Keratinocyte (primary cell): Measurements from ENCODE around the gene PLD1. TPM values are rescaled to one million over a fixed set of nuclear protein-coding genes. Genes with fewer than 3 reads are reported as not detected.

Source experiments
- DNase-seq: peaks from one replicate; pipeline ENCODE4 v3.0.0-alpha.2; 2011; ENCODE audit warnings: low read depth, missing footprints, low spot score
- FAIRE-seq: peaks from 2 replicates; lab custom pipeline; 2011; peaks lifted over from hg19 to GRCh38; lab: Jason Lieb, UNC
- H2AFZ ChIP-seq: 2 replicates; pipeline ENCODE4 v1.6.0; 2012; ENCODE audit warnings: low read length, control low read depth, inconsistent platforms; ENCODE audit not compliant: control insufficient read depth
- H3K27ac ChIP-seq: 2 replicates; pipeline ENCODE4 v1.5.1; 2011; ENCODE audit warnings: low read length; ENCODE audit not compliant: control insufficient read depth, insufficient read depth
- H3K27me3 ChIP-seq: 3 replicates; pipeline ENCODE4 v1.6.0; 2011; ENCODE audit warnings: low read length; ENCODE audit not compliant: control insufficient read depth, insufficient read depth; ENCODE audit errors: extremely low read depth
- H3K36me3 ChIP-seq, 2 experiments: 2 replicates in 1 of 2; 3 replicates in 1 of 2; pipeline ENCODE4 v1.5.1; 2011; ENCODE audit warnings: low read length in 2 of 2, mild to moderate bottlenecking in 1 of 2; ENCODE audit not compliant: control insufficient read depth in 2 of 2, insufficient read depth in 2 of 2; ENCODE audit errors: extremely low read depth in 1 of 2
- H3K4me1 ChIP-seq: 3 replicates; pipeline ENCODE4 v1.5.1; 2011; ENCODE audit warnings: low read length; ENCODE audit not compliant: control insufficient read depth, insufficient read depth; ENCODE audit errors: extremely low read depth
- H3K4me2 ChIP-seq: 3 replicates; pipeline ENCODE4 v1.6.0; 2011; ENCODE audit warnings: low read depth, low read length; ENCODE audit not compliant: control insufficient read depth, insufficient read depth; ENCODE audit errors: extremely low read depth
- H3K4me3 ChIP-seq, 3 experiments: fragments of 200-600 bp in 1 of 3; sonication (generic) in 1 of 3; 2 replicates in 2 of 3; 3 replicates in 1 of 3; pipeline ENCODE4 v1.5.1; 2011 to 2016; ENCODE audit warnings: low read length in 3 of 3, mild to moderate bottlenecking in 3 of 3, control low read depth in 2 of 3, inconsistent platforms in 1 of 3, low read depth in 1 of 3, mixed read lengths in 1 of 3, mixed run types in 1 of 3, moderate library complexity in 1 of 3; ENCODE audit not compliant: control insufficient read depth in 2 of 3, insufficient read depth in 2 of 3; ENCODE audit errors: extremely low read depth in 1 of 3
- H3K79me2 ChIP-seq: 2 replicates; pipeline ENCODE4 v1.6.0; 2012; ENCODE audit warnings: low read length; ENCODE audit not compliant: control insufficient read depth, insufficient read depth
- H3K9ac ChIP-seq: 3 replicates; pipeline ENCODE4 v1.6.0; 2011; ENCODE audit warnings: low read length; ENCODE audit not compliant: control insufficient read depth, insufficient read depth; ENCODE audit errors: extremely low read depth
- H3K9me1 ChIP-seq: 3 replicates; pipeline ENCODE4 v1.6.0; 2011; ENCODE audit warnings: low read length; ENCODE audit not compliant: control insufficient read depth, insufficient read depth; ENCODE audit errors: extremely low read depth
- H3K9me3 ChIP-seq: 2 replicates; pipeline ENCODE4 v1.5.1; 2012; ENCODE audit warnings: low read depth, low read length; ENCODE audit not compliant: control insufficient read depth
- H4K20me1 ChIP-seq: 3 replicates; pipeline ENCODE4 v1.6.0; 2011; ENCODE audit warnings: low read length; ENCODE audit not compliant: control insufficient read depth, insufficient read depth; ENCODE audit errors: extremely low read depth
- CTCF ChIP-seq, 3 experiments: IDR thresholded peaks in 1 of 3; conservative IDR thresholded peaks in 1 of 3; optimal IDR thresholded peaks in 1 of 3; 2 replicates in 2 of 3; 3 replicates in 1 of 3; pipeline versions ENCODE3 to v1.5.1; 2011; ENCODE audit warnings: low read length in 3 of 3, mild to moderate bottlenecking in 3 of 3, moderate library complexity in 2 of 3, control low read depth in 1 of 3, inconsistent platforms in 1 of 3; ENCODE audit not compliant: insufficient read depth in 2 of 3; ENCODE audit errors: extremely low read depth in 1 of 3
- EZH2 ChIP-seq: IDR thresholded peaks from one replicate; pipeline ENCODE4 v1.6.1; 2012; ENCODE audit warnings: inconsistent platforms, mild to moderate bottlenecking, low read length, moderate library complexity
- dilution Hi-C: fragments of 300-500 bp; cut with MboI; formaldehyde crosslinking; loops from one replicate; pipeline ENCODE4 v1.7.0; 2020; ENCODE audit warnings: low sequenced_read_pairs; ENCODE audit not compliant: extremely low pct_ligation_motif_present
- polyA plus RNA-seq, 5 experiments: library from polyadenylated mRNA; depleted of rRNA in 3 of 5; stranded (reverse) in 3 of 5; stranded (forward) in 1 of 5; unstranded in 1 of 5; fragments of >200 nt; gene quantifications; 1 replicate in 1 of 5; 2 replicates in 3 of 5; 3 replicates in 1 of 5; pipeline versions ENCODE4 v1.2.1 to v1.2.3, GENCODE V29; 2011 to 2012; ENCODE audit warnings: missing spikeins in 2 of 5, low read depth in 1 of 5, low replicate concordance in 1 of 5

The PLD1 gene
- polyA plus RNA-seq, 1 donor (not counting 4 experiments of a cell fraction or from before 2014, with no cell fraction given): 14.7 TPM

GRCh38 chr3:171691485-171691884, 118.8 kb downstream of the PLD1 start:
- FAIRE-seq: no peak
- Histone ChIP-seq H3K36me3 (no peaks in the 10 kb centered on the region), H3K9ac (no peak overlapping the region)

GRCh38 chr3:171690281-171690680, 120.0 kb downstream of the PLD1 start:
- Histone ChIP-seq H3K9me3 (no peaks in the 10 kb centered on the region), H3K4me2 (no peak overlapping the region), H4K20me1 (no peaks in the 10 kb centered on the region), H3K9ac (no peak overlapping the region), H3K27ac (no peak overlapping the region), H3K4me1 (no peaks in the 10 kb centered on the region), H3K79me2 (no peaks in the 10 kb centered on the region), H3K27me3 (no peaks in the 10 kb centered on the region), H3K36me3 (no peaks in the 10 kb centered on the region), H3K4me3 (no peak overlapping the region), H3K9me1 (no peaks in the 10 kb centered on the region), H2AFZ (no peak overlapping the region)
- TF ChIP-seq CTCF (optimal IDR thresholded peaks at IDR 0.05 in 1 of 3, IDR thresholded peaks at IDR 0.05 in 1 of 3, conservative IDR thresholded peaks at IDR 0.05 in 1 of 3; ENCODE audit: extremely low read depth in 1 of 3, insufficient read depth in 2 of 3, low read length in 3 of 3) (no peak), EZH2 (no peak)
- FAIRE-seq: no peak
- dilution Hi-C loops: no loop called here
- DNase-seq: no peak

More at GRCh38 chr3:171691485-171691884, 118.8 kb downstream of the PLD1 start:
- Histone ChIP-seq H3K27ac (no peak overlapping the region), H2AFZ (no peak overlapping the region), H4K20me1 (no peaks in the 10 kb centered on the region), H3K4me1 (no peaks in the 10 kb centered on the region), H3K79me2 (no peaks in the 10 kb centered on the region), H3K4me3 (no peak overlapping the region), H3K9me1 (no peaks in the 10 kb centered on the region), H3K4me2 (no peak overlapping the region), H3K27me3 (no peaks in the 10 kb centered on the region), H3K9me3 (no peaks in the 10 kb centered on the region)
- DNase-seq: no peak
- TF ChIP-seq EZH2: no peak
- dilution Hi-C loops: no loop called here

- Histone ChIP-seq H4K20me1 (no peaks in the 10 kb centered on the region), H3K36me3 (no peaks in the 10 kb centered on the region), H3K79me2 (no peaks in the 10 kb centered on the region), H3K27ac (no peak overlapping the region), H3K4me1 (no peaks in the 10 kb centered on the region), H3K4me2 (no peak overlapping the region), H3K27me3 (no peaks in the 10 kb centered on the region), H3K4me3 (no peak overlapping the region), H3K9ac (no peak overlapping the region), H2AFZ (no peak overlapping the region), H3K9me3 (no peaks in the 10 kb centered on the region), H3K9me1 (no peaks in the 10 kb centered on the region)
- DNase-seq (no peak), FAIRE-seq (no peak)
- dilution Hi-C loops: no loop called here
- TF ChIP-seq CTCF (optimal IDR thresholded peaks at IDR 0.05 in 1 of 3, IDR thresholded peaks at IDR 0.05 in 1 of 3, conservative IDR thresholded peaks at IDR 0.05 in 1 of 3; ENCODE audit: extremely low read depth in 1 of 3, insufficient read depth in 2 of 3, low read length in 3 of 3): no peak
- TF ChIP-seq EZH2: no peak
Observed at GRCh38 chr3:171688593-171688992, 121.7 kb downstream of the PLD1 start.
